Fibroblast of the aortic adventitia (primary cell): ENCODE results near the gene THAP12. TPM values are rescaled to one million over a fixed set of nuclear protein-coding genes. Genes with fewer than 3 reads are reported as not detected.
A peak's percentile ranks its signal among the peaks of the same experiment; 100 is the strongest.
"Not testable (repeated sequence)": the region's sequence is repeated elsewhere in the genome, so short reads cannot be mapped to it uniquely, and the experiment has no call there.

Source experiments
- DNase-seq: peaks from one replicate; pipeline ENCODE4 v3.0.0-alpha.2; 2010; ENCODE audit warnings: low read depth
- H3K4me3 ChIP-seq: 2 replicates; pipeline ENCODE4 v1.5.1; 2011; ENCODE audit warnings: low read depth, mild to moderate bottlenecking, control low read depth, low read length, moderate library complexity
- CTCF ChIP-seq: IDR thresholded peaks from 2 replicates; pipeline ENCODE4 v1.5.1; 2011; ENCODE audit warnings: mild to moderate bottlenecking, low read length, control low read depth, inconsistent platforms; ENCODE audit not compliant: insufficient read depth
- total RNA-seq: library from RNA; depleted of rRNA; stranded (reverse); fragments of >200 nt; gene quantifications from 2 replicates; pipeline ENCODE4 v1.2.3, GENCODE V29; 2012; ENCODE audit warnings: low replicate concordance

THAP12 gene
- total RNA-seq, 1 donor = 55.5 TPM

GRCh38 chr11:76410851-76411357 lies 30.0 kb upstream of the THAP12 start:
- H3K4me3 ChIP-seq = no peak overlapping the region
- no peak for TF ChIP-seq CTCF
- peak; percentile 2 for DNase-seq

- no peak for TF ChIP-seq CTCF
- no peak overlapping the region for H3K4me3 ChIP-seq
- no peak for DNase-seq
Observed at GRCh38 chr11:76408171-76408965, 27.4 kb upstream of the THAP12 start.

GRCh38 chr11:76406359-76406758 lies 25.4 kb upstream of the THAP12 start:
- no peak overlapping the region for H3K4me3 ChIP-seq
- DNase-seq = no peak
- no peak for TF ChIP-seq CTCF

GRCh38 chr11:76401484-76401883 lies 20.6 kb upstream of the THAP12 start:
- not testable (repeated sequence) for DNase-seq

GRCh38 chr11:76400967-76401366 lies 20.0 kb upstream of the THAP12 start:
- DNase-seq = no peak
- no peak for TF ChIP-seq CTCF
- H3K4me3 ChIP-seq = no peak overlapping the region

More at GRCh38 chr11:76401484-76401883, 20.6 kb upstream of the THAP12 start:
- not testable (repeated sequence) for H3K4me3 ChIP-seq

GRCh38 chr11:76397383-76397782 lies 16.5 kb upstream of the THAP12 start:
- no peak for DNase-seq
- no peak overlapping the region for H3K4me3 ChIP-seq
- TF ChIP-seq CTCF = no peak

GRCh38 chr11:76395296-76395695 lies 14.4 kb upstream of the THAP12 start:
- TF ChIP-seq CTCF = no peak
- H3K4me3 ChIP-seq = no peak overlapping the region
- no peak for DNase-seq
